ENCODE results near the gene NUDT4. TPM values are rescaled to one million over a fixed set of nuclear protein-coding genes. Genes with fewer than 3 reads are reported as not detected.

The NUDT4 gene
- total RNA-seq, 1 donor from 2014 or later, result 30.6 TPM

DNA sequence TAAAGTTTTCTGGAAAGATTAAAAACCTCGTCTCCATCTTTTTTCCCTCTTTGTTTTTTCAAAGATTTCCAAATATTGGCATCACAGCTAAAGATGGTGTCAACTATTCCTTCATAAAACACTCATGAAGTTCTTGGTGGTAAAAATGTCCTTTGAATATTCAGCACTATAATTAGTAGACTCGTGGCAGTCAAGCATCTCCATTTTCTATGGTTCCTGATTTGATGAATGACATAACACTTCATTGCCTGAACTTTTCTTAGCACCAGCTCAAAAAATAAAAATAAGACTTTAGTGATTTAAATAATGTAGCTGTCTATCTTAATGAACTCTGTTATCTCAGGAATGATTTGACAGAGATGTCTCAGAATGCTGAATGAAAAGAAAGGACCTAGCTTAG is 44.3 kb downstream of the NUDT4 start:
- TF ChIP-seq, protein P1, sequence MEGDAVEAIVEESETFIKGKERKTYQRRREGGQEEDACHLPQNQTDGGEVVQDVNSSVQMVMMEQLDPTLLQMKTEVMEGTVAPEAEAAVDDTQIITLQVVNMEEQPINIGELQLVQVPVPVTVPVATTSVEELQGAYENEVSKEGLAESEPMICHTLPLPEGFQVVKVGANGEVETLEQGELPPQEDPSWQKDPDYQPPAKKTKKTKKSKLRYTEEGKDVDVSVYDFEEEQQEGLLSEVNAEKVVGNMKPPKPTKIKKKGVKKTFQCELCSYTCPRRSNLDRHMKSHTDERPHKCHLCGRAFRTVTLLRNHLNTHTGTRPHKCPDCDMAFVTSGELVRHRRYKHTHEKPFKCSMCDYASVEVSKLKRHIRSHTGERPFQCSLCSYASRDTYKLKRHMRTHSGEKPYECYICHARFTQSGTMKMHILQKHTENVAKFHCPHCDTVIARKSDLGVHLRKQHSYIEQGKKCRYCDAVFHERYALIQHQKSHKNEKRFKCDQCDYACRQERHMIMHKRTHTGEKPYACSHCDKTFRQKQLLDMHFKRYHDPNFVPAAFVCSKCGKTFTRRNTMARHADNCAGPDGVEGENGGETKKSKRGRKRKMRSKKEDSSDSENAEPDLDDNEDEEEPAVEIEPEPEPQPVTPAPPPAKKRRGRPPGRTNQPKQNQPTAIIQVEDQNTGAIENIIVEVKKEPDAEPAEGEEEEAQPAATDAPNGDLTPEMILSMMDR (conservative IDR thresholded peaks at IDR 0.05; ENCODE audit: low read depth, low read length), result no peak
- H3K4me3 ChIP-seq (ENCODE audit: low read depth, low read length), result no peak overlapping the region
- no peak for DNase-seq (ENCODE audit: low read depth)

DNA sequence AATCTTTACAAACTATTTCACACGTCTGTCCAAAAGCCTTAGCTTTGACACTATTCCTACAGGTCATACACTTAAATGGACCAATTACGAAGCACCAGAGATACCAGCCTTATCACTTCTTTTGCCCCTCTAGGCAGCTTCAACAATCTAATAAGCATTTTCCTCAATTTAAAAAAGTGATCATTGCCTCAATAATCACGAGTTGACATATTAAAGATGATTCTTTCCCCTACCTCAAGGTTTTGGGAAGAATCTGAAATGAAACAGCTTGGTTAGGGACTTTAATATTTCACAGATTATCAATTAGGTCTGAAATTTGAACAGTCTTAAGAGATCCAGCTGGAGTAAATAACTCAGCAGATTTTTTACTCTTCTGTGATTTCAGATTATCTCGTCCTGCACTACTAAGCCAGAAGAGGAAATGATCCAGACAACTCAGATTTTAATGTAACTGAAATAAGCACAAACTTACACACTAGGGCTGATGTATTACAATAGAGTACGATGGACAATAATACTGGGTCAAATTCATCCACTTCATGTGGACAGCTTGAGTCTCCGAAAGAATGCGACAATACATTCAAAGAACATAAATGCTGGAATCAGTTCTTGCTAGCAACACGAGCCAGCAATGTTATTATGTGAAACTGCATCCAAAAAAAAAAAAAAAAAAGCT is 48.1 kb downstream of the NUDT4 start:
- no peak overlapping the region for H3K4me3 ChIP-seq (ENCODE audit: low read depth, low read length)
- TF ChIP-seq, protein P1 (conservative IDR thresholded peaks at IDR 0.05; ENCODE audit: low read depth, low read length), result no peak
- no peak for DNase-seq (ENCODE audit: low read depth)

DNA sequence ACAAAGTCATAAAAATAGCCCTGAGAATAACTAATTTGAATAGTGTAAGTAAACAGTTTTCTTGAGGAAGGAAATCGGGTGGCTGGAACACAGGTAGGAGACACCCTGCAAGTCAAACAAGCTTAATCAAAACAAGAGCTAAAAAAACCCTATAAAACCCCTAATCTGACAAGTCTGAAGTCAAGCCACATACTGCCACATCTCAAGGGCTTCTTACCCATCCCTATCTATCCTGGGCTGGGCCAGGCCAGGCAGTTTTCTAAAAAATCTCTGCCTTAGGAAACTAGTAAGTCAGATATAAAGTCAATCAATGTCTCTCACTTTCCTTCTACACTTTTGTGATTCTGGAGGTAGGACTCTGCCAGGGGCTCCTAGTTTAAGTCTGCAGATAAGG is 48.7 kb downstream of the NUDT4 start:
- TF ChIP-seq, protein P1 (conservative IDR thresholded peaks at IDR 0.05; ENCODE audit: low read depth, low read length), result no peak
- no peak for DNase-seq (ENCODE audit: low read depth)

DNA sequence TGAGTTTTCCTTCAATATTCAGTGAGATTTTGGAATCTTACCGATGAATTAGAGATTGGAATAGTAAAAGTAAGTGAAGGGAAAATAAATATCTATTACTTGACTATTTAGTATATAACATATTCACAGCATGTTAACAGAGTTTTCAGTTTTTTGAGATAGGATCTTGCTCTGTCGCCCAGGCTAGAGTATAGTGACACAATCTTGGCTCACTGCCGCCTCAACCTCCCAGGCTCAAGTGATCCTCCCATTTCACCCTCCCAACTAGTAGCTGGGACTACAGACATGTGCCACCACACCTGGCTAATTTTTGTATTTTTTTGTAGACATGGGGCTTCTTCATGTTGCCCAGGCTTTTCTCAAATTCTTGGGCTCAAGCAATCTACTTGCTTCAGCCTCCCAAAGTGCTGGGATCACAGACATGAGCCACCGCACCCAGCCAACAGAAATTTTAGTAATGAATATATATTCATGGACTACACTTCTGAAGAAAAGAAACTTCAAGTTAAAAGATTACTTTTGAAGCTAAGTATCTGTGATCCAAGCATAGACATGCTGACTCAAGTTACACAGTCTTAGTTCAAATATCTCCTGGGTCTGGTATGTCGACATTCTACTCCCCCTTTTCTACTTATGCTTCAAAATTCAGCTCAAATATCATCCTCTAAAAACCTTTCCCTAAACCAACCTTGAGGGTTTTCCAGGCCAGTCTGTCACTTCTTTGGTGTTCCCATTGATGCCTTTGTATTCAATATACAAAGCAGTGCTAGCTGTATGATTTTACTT is 50.2 kb downstream of the NUDT4 start:
- no peak for DNase-seq (ENCODE audit: low read depth)
- H3K4me3 ChIP-seq (ENCODE audit: low read depth, low read length), result no peak overlapping the region
- TF ChIP-seq, protein P1 (conservative IDR thresholded peaks at IDR 0.05; ENCODE audit: low read depth, low read length), result no peak

More for the DNA sequence above, 48.7 kb downstream of the NUDT4 start:
- H3K4me3 ChIP-seq (ENCODE audit: low read depth, low read length), result no peak overlapping the region

DNA sequence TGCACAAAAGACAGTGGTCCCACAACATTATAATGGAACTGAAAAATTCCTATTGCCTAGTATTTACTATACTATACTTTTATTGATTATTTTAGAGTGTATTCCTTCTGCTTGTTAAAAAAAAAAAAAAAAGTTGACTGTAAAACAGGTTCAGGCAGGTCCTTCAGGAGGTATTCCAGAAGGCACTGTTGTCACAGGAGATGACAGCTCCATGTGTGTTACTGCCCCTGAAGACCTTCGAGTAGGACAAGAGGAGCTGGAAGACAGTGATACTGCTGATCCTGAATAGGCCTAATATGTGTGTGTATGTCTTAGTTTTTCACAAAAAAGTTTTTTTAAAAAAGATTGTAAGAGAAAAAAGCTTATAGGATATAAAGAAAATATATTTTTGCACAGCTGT is 51.7 kb downstream of the NUDT4 start:
- no peak overlapping the region for H3K4me3 ChIP-seq (ENCODE audit: low read depth, low read length)
- DNase-seq (ENCODE audit: low read depth), result no peak
- TF ChIP-seq, protein P1 (conservative IDR thresholded peaks at IDR 0.05; ENCODE audit: low read depth, low read length), result no peak

DNA sequence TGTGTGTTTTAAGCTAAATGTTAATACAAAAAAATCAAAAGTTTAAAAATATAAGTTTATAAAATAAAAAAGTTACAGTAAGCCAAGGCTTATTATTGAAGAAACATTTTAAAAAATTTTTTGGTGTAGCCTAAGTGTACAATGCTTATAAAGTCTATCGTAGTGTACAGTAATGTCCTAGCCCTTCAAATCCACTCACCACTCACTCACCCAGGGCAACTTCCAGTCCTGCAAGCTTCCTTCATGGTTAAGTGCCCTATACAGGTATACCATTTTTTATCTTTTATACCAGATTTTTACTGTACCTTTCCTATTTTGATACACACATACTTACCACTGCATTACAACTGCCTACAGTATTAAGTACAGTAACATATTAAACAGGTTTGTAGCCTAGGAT is 52.1 kb downstream of the NUDT4 start:
- no peak for DNase-seq (ENCODE audit: low read depth)
- no peak overlapping the region for H3K4me3 ChIP-seq (ENCODE audit: low read depth, low read length)
- TF ChIP-seq, protein P1 (conservative IDR thresholded peaks at IDR 0.05; ENCODE audit: low read depth, low read length), result no peak
